WERI-Rb-1 (cell line): ENCODE results near the gene ALG9.
A peak's percentile ranks its signal among the peaks of the same experiment; 100 is the strongest.

Source experiments
- DNase-seq: peaks from one replicate; pipeline ENCODE4 v3.0.0-alpha.2; 2020
- H3K27ac ChIP-seq: fragments of 250-450 bp; sonication (Bioruptor Pico); 2 replicates; pipeline ENCODE4 v1.5.1; 2020; ENCODE audit warnings: mild to moderate bottlenecking, moderate library complexity
- H3K27me3 ChIP-seq: fragments of 250-450 bp; sonication (Bioruptor Pico); 2 replicates; pipeline ENCODE4 v1.5.1; 2021; ENCODE audit warnings: mild to moderate bottlenecking, low read depth, moderate library complexity; ENCODE audit not compliant: insufficient read depth, severe bottlenecking
- H3K36me3 ChIP-seq: fragments of 250-450 bp; sonication (Bioruptor Pico); 2 replicates; pipeline ENCODE4 v1.5.1; 2020; ENCODE audit warnings: mild to moderate bottlenecking, moderate library complexity
- H3K4me3 ChIP-seq: 2 replicates; pipeline ENCODE4 v1.5.1; 2011; ENCODE audit warnings: low read depth, mild to moderate bottlenecking, control low read depth, low read length
- H3K9me3 ChIP-seq: fragments of 250-450 bp; sonication (Bioruptor Pico); 2 replicates; pipeline ENCODE4 v1.5.1; 2021; ENCODE audit warnings: mild to moderate bottlenecking, moderate library complexity; ENCODE audit not compliant: severe bottlenecking
- CTCF ChIP-seq: IDR thresholded peaks from 2 replicates; pipeline ENCODE4 v1.5.1; 2011; ENCODE audit warnings: low read depth, mild to moderate bottlenecking, control low read depth, inconsistent platforms, low read length

ALG9 gene

GRCh38 chr11:111878385-111878848 lies 7.0 kb upstream of the ALG9 start:
- no peak for DNase-seq
- TF ChIP-seq CTCF = no peak
- Histone ChIP-seq H3K9me3 (no peaks in the 10 kb centered on the region), H3K4me3 (peak overlapping the region; percentile 92), H3K27me3 (no peaks in the 10 kb centered on the region), H3K36me3 (no peaks in the 10 kb centered on the region), H3K27ac (peak overlapping the region; percentile 98)

GRCh38 chr11:111871693-111872161 lies 346 bp upstream of the ALG9 start:
- Histone ChIP-seq H3K27me3 (no peaks in the 10 kb centered on the region), H3K27ac (peak overlapping the region; percentile 92), H3K36me3 (peaks cover 34% of the 10 kb centered on the region), H3K9me3 (no peaks in the 10 kb centered on the region), H3K4me3 (peak overlapping the region; percentile 94)
- no peak for DNase-seq
- no peak for TF ChIP-seq CTCF

GRCh38 chr11:111870522-111870885 lies 877 bp downstream of the ALG9 start:
- no peak for TF ChIP-seq CTCF
- H3K36me3 ChIP-seq = peaks cover 43% of the 10 kb centered on the region
- no peaks in the 10 kb centered on the region for H3K27me3 ChIP-seq
- no peaks in the 10 kb centered on the region for H3K9me3 ChIP-seq
- peak overlapping the region; percentile 92; the same call in 1 of the 2 replicates for H3K27ac ChIP-seq
- peak overlapping the region; percentile 94 for H3K4me3 ChIP-seq
- no peak for DNase-seq

GRCh38 chr11:111870113-111870512 lies 1.3 kb downstream of the ALG9 start:
- no peak for TF ChIP-seq CTCF
- Histone ChIP-seq H3K36me3 (peaks cover 47% of the 10 kb centered on the region), H3K4me3 (peak overlapping the region; percentile 94), H3K9me3 (no peaks in the 10 kb centered on the region), H3K27me3 (no peaks in the 10 kb centered on the region), H3K27ac (no peak overlapping the region)
- no peak for DNase-seq

GRCh38 chr11:111860257-111860656 lies 11.1 kb downstream of the ALG9 start:
- no peak for DNase-seq
- H3K4me3 ChIP-seq = no peak overlapping the region
- H3K9me3 ChIP-seq = no peaks in the 10 kb centered on the region
- TF ChIP-seq CTCF = no peak
- no peaks in the 10 kb centered on the region for H3K27me3 ChIP-seq
- peaks cover 51% of the 10 kb centered on the region for H3K36me3 ChIP-seq
- H3K27ac ChIP-seq = no peak overlapping the region

GRCh38 chr11:111855506-111855905 lies 15.9 kb downstream of the ALG9 start:
- H3K4me3 ChIP-seq = no peak overlapping the region
- TF ChIP-seq CTCF = no peak
- no peaks in the 10 kb centered on the region for H3K27me3 ChIP-seq
- peaks cover 43% of the 10 kb centered on the region for H3K36me3 ChIP-seq
- DNase-seq = no peak
- H3K27ac ChIP-seq = no peak overlapping the region
- no peaks in the 10 kb centered on the region for H3K9me3 ChIP-seq
